GM18861 (cell line): ENCODE results near the gene MACROD1.

Source experiments
- ATAC-seq: cut with Tn5 transposase; IDR thresholded peaks from one replicate; pipeline ENCODE4 v1.9.1; 2021; ENCODE audit not compliant: unreplicated experiment

The MACROD1 gene

DNA sequence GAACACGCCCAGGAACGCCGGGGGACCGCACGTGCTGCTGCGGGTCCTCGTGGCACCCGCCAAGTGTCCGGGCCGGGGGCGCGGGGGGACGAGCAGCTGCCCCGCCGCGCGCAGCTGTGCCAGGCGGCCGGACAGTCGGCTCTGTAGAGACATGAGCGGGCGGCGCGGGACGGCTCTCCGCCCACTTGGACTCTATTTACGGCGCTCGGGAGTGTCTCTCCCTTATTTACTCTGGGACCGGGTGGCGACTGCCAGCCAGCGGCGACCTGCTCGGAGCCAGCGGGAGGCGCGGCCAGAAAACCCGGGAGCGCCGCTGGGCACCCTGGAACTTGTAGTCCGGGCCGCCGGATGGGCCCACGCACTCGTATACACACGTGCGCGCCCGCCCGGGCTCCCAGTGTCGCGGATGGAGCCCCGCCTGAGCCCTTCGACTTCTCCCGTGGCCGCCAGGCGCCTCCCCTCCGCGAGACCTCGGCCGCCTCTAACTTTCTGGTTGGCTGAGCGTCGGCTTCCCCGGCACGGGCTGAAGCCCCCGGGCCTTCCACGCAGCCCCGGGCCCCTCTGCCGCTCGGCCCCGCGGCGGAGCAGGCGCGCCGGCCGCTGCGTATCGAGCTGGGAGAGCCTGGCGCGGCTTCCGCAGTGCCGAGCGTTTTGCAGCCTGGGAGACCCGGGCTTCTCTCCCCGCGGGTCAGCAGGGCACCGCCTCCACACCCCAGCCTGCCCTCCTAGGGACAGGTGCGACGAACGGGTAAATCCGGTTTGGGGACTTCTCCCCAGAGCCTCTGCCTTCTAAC lies at the start of gene MACROD1:
TSS of gene MACROD1 (minus strand) at position 272 of the 794 bp plus-strand sequence. CDS start at position 153, 119 bp downstream.
- ATAC-seq = peak; percentile 81

DNA sequence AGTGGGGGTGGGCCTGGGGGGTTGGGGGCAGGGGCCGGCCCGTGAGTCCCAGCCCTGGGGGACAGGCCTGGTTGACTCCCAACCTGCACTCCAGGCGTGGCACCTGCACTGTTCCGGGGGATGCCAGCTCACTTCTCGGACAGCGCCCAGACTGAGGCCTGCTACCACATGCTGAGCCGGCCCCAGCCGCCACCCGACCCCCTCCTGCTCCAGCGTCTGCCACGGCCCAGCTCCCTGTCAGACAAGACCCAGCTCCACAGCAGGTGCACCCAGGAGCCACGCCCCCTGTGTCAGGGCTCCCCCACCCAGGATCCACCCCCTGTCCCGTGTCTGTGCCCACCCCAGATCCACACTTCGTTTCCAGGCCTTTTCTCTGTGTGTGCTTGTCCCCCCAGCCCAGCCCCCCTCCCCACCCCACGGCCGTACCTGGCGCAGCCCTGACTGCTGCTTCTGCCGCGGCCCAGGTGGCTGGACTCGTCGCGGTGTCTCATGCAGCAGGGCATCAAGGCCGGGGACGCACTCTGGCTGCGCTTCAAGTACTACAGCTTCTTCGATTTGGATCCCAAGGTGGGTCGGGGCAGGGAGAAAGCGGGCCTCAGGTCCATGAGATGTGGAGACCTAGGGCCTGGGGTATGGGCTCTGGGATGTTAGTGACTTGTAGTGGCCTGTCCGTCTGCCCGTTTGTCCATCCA lies 45.4 kb upstream of the MACROD1 start:
- ATAC-seq = no peak

DNA sequence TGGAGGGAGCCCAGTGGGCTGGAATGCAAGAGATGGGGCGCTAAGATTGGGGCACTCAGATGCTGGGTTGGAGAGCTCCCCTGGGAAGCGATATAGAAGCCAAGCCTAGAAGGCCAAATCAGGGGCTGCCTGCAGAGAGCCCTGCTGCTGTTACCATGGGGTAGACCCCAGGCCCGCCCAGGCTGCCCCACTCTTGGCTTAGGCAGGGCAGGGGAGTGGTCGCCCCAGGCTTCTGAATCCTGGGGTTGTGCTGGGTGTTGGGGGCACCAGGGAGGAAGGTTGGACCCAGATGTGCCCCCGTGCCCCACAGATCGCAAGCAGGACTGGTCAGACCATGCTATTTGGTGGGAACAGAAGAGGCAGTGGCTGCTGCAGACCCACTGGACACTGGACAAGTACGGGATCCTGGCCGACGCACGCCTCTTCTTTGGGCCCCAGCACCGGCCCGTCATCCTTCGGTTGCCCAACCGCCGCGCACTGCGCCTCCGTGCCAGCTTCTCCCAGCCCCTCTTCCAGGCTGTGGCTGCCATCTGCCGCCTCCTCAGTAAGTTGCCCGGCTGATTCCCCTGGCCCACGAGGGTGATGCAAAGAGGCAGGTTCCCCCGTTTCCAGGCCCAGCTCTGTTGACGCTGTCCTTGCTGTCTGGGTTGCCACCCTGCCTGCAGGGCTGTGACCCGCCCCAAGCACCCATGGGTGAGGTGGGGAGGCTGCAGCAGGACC lies 44.5 kb upstream of the MACROD1 start:
- ATAC-seq = no peak

DNA sequence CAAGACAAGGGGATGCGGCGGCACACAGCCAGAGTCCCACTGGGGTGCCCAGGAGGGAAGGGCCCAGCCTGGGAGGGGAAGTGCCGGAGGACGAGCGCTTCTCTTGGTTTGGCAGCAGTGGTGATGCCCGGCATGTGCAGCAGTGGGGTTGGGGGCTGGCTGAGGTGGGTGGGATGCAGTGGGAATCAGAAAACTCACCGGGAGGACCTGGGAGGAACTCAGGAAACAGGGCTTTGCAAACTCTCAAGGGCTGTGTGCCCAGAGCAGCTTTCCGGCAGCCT lies 43.6 kb upstream of the MACROD1 start:
- no peak for ATAC-seq

DNA sequence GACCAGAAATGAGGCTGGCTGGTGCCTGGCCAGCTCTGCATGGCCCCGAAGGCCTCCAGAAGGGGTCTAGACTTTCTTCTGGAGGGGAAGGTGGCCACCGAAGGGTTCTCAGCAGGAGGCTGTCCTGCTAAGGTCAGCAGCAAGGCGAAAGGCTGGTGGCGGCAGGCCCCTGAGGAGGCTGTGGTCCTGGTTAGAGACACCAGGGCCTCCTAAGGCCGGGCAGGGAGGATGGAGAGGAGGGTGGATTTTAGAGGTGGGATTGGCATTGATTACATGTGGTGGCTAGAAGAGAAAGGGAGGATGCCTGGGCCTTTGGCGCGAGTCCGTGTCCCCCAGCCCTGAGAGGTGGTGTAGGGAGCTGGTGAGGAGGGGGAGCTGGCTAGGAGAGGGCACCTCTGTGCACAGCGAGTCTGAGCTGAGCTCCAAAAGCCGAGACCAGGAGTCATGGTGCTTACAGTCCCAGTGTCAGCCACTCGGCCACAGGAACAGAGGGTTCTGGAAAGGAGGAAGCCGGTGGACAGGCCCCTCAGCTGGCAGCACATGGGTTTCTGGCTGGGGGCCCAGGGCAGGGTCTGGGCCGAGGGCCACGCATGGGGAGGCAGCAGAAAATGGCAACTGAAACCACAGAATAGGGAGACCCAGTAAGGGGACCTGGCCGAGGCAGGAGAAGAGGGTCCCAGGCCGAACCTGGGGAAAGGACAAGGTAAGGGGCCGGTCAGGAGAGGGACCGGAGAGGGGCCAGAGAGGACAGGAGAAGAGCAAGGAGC lies 43.1 kb upstream of the MACROD1 start:
- ATAC-seq = no peak

- no peak for ATAC-seq
These were observed 42.3 kb upstream of the MACROD1 start for GRCh38 chr11:64208086-64208795.

GRCh38 chr11:64207256-64208085 lies 41.6 kb upstream of the MACROD1 start:
- peak; percentile 47 for ATAC-seq

DNA sequence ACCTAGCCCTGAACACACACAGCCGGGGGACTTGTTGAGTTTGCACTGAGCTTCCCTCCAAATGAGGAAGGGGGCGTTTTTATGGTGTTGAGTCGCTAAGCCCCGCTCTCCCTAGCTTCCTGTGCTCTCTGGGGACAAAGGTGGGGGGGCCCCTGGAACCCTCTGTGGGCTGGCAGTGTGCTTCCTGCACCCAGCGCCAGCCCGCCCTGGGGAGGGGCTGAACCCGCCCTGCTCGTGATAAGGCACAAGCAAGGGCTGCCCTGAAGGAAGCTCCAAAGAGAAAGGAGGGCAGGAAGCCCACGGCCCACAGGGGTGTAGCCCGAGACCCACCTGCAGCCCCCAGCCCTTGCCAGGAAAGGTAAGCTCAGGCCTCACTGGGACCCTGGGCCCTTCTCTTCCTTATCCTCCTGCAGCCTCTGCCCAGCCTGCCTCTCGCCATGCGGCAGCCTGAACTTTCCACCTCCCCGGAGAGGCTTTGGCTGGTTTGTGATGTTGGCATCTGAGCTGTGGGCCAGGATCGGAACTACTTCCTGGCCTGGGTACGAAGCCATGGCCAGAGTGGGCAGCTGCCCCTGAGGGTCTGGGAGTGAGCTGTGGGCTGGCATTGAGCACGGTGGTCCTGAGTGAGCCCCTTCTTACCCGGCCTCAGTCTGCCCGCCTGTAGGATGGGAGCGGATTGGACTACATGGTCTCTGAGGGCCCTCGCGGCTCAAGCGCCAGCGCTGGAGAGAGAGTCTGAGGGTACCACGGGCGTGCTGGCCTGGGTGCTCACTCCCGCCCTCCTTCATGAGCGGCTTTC lies 40.7 kb upstream of the MACROD1 start, which contains the start of gene FERMT3:
TSS of gene FERMT3 (plus strand) at position 265 of the 799 bp plus-strand sequence. CDS start 644 bp downstream, outside the sequence.
- ATAC-seq = peak; percentile 38

DNA sequence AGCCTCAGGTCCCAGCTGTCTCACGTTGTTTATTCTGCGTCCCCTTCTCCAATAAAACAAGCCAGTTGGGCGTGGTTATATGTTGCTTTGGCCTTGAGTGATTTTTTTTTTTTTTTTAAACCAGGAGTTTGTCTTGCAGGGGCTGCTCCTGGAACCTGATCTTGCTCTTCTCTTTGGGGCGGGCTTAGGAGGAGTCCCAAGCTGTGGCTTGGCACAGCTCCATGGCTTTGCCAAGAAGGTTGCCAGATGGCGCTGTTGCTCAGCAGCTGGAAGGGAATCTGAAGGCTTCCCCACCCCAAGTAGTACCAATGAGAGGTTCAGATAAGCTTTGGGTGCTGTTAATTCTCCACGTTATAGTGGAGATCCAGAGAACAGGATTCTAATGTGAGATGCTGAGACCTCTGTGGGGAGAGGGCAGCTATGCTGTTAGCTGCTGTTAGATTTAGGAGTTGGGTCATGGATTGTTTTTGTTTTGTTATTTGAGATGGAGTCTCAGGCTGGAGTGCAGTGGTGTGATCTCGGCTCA lies 38.6 kb upstream of the MACROD1 start:
- no peak for ATAC-seq

GRCh38 chr11:64204080-64204440 lies 38.1 kb upstream of the MACROD1 start:
- ATAC-seq = no peak

GRCh38 chr11:64203421-64204079 lies 37.6 kb upstream of the MACROD1 start:
- ATAC-seq = no peak

GRCh38 chr11:64202992-64203391 lies 37.1 kb upstream of the MACROD1 start:
- no peak for ATAC-seq

GRCh38 chr11:64201543-64201942 lies 35.6 kb upstream of the MACROD1 start:
- no peak for ATAC-seq

DNA sequence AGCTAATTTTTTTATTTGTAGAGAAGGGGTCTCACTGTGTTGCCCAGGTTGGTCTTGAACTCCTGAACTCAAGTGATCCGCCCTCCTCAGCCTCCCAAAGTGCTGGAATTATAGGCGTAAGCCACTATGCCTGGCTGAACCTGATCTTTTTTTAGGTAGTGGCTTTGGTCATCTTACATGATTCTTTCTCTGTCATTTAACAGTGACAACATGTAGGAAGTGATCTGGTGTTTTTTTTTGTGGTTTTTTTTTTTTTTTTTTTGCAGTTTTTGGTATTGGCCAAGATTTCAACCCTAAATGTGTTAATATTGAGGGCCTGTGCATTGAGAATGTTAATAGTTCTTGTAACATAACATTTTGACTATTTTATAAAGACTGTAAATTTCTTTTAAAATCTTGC lies 32.6 kb upstream of the MACROD1 start:
- no peak for ATAC-seq

DNA sequence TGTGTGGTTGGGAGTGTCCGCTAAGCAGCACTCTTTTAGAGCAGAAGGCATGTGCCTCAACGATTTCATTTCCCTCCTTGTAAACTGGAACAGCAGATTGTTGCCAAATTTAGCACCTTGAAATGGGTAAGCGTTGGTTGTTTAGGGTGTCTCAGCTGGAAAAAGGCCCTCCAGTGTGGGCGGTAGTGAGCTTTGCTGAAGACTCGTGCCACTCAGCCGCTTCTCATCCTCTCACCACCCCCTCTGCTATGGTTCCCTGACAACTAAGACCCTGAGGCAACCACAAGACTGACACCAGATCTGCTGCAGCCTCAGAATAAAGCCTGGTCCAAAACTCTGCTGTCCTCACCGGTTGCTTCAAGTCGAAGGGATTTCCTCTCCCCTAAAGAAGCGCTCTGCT lies 30.7 kb upstream of the MACROD1 start:
- no peak for ATAC-seq

- no peak for ATAC-seq
These were observed 26.5 kb upstream of the MACROD1 start for GRCh38 chr11:64192434-64192833.

DNA sequence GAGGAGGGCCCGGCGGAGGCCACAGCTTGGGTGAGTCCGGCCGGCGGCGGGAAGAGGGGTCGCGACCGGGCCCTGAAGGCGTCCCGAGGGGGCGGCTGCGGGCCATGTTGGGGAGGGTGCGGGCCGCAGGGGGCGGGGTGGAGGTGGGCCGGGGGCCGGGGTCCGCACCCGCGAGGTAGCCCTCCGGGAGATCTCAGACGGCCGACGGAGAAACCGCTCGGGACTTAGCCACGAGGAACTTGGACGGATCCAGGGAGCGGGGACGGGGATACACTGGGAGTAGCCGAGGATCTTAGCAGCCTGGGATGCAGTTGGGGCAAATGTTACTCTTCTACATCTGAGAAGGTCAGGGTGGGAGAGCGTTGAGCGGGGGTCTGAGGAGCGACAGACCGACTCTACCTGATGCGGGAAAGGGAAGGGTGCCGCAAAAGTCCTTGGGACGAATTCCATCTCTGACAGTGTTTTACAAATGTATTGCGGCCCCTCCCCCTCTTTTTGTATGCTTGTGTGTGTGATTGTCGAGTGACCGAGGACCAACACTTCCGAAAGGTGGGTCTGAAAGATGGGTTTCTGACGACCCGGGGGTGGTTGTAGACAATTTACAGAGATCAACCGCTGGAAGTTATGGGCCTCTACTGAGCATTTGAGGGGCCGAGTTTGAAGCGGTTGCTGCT lies 20.7 kb upstream of the MACROD1 start:
- no peak for ATAC-seq
